ENCODE measurements around the gene GDF11.
A peak's percentile ranks its signal among the peaks of the same experiment; 100 is the strongest.

Gene GDF11

DNA sequence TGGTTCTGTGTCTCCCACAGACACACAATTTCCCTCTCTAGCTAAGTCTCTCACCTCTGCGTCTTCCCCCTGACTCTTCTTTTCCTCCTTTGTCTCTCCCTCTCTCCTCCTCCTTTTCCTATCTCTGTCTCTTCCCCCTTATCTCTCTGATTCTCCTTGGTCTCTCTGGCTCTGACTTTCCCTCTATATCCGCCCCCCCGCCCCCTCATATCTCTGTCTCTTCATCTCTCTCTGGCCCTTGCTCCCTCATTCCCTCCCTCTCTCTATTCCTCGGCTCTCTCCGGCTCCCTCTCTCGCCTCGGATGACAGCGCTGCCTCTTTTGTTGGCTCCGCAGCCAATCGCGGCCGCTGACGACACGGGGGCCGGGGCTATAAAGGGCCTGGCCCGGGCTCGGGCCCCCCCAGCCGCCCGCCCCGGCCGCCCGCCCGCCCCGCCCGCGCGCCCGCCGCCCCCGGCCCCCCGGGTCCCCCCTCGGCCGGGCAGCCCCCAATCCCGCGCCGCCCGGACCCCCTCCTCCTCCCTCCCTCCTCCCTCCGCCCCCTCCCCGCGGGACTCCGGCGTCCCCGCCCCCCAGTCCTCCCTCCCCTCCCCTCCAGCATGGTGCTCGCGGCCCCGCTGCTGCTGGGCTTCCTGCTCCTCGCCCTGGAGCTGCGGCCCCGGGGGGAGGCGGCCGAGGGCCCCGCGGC, at the start of gene GDF11:
Gene GDF11, plus strand, starts transcription at position 404 of the 687 bp plus-strand sequence. Its CDS starts 195 bp downstream, at position 599.
- peaks cover 10% of the 10 kb centered on the region for H3K36me3 ChIP-seq (ENCODE audit: control insufficient read depth, insufficient read depth, low read length)
- peaks cover 37% of the 10 kb centered on the region for H3K4me1 ChIP-seq (ENCODE audit: control insufficient read depth, insufficient read depth, low read length)
- peak within 1 kb of the TSS; percentile 94 for H3K27ac ChIP-seq (ENCODE audit: low read depth, low read length)

GRCh38 chr12:55693323-55694187, 49.4 kb upstream of the GDF11 start:
- no peaks in the 10 kb centered on the region for H3K27me3 ChIP-seq (ENCODE audit: control insufficient read depth, insufficient read depth, low read length)
- H3K9ac ChIP-seq (ENCODE audit: low read depth, low read length): no peak overlapping the region
- no peaks in the 10 kb centered on the region for H3K4me1 ChIP-seq (ENCODE audit: control insufficient read depth, insufficient read depth, low read length)
- peaks cover 60% of the 10 kb centered on the region for H3K36me3 ChIP-seq (ENCODE audit: control insufficient read depth, insufficient read depth, low read length)
- H3K9me3 ChIP-seq (ENCODE audit: control insufficient read depth, insufficient read depth, low read length): no peaks in the 10 kb centered on the region
- no peak overlapping the region for H3K4me3 ChIP-seq (ENCODE audit: low read depth, low read length)
- H3K27ac ChIP-seq (ENCODE audit: low read depth, low read length): no peak overlapping the region

More for the DNA sequence above, at the start of gene GDF11:
- Histone ChIP-seq H3K9ac (ENCODE audit: low read depth, low read length) (peak within 1 kb of the TSS; percentile 71), H3K4me3 (ENCODE audit: low read depth, low read length) (peak within 1 kb of the TSS; percentile 87), H3K27me3 (ENCODE audit: control insufficient read depth, insufficient read depth, low read length) (no peaks in the 10 kb centered on the region), H3K9me3 (ENCODE audit: control insufficient read depth, insufficient read depth, low read length) (no peaks in the 10 kb centered on the region)

GRCh38 chr12:55694188-55694515, 48.8 kb upstream of the GDF11 start:
- no peaks in the 10 kb centered on the region for H3K9me3 ChIP-seq (ENCODE audit: control insufficient read depth, insufficient read depth, low read length)
- H3K9ac ChIP-seq (ENCODE audit: low read depth, low read length): no peak overlapping the region
- no peak overlapping the region for H3K4me3 ChIP-seq (ENCODE audit: low read depth, low read length)
- no peak overlapping the region for H3K27ac ChIP-seq (ENCODE audit: low read depth, low read length)
- peaks cover 56% of the 10 kb centered on the region for H3K36me3 ChIP-seq (ENCODE audit: control insufficient read depth, insufficient read depth, low read length)
- H3K4me1 ChIP-seq (ENCODE audit: control insufficient read depth, insufficient read depth, low read length): no peaks in the 10 kb centered on the region
- no peaks in the 10 kb centered on the region for H3K27me3 ChIP-seq (ENCODE audit: control insufficient read depth, insufficient read depth, low read length)

DNA sequence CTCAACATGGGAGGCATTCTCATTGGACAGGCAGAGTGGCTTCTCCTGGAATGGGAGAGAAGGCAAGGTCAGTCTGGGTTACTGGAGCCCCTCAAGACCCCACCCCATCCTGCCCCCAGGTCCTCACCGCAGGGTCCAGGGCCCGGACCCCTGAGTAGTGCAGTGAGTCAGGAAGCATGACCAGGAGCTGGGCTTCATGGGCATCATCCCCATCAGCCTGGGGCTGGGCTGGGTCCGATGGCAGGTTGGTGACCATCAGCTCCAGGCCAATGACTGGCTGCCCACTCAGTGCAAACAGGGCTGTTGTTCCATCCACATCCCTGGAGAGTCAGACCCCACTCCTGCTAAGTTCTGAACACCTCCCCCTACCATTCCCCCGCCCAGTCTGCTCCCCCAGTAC, 48.3 kb upstream of the GDF11 start:
- Histone ChIP-seq H3K27me3 (ENCODE audit: control insufficient read depth, insufficient read depth, low read length) (no peaks in the 10 kb centered on the region), H3K36me3 (ENCODE audit: control insufficient read depth, insufficient read depth, low read length) (peaks cover 55% of the 10 kb centered on the region), H3K9me3 (ENCODE audit: control insufficient read depth, insufficient read depth, low read length) (no peaks in the 10 kb centered on the region), H3K9ac (ENCODE audit: low read depth, low read length) (no peak overlapping the region), H3K27ac (ENCODE audit: low read depth, low read length) (no peak overlapping the region), H3K4me1 (ENCODE audit: control insufficient read depth, insufficient read depth, low read length) (no peaks in the 10 kb centered on the region), H3K4me3 (ENCODE audit: low read depth, low read length) (no peak overlapping the region)

DNA sequence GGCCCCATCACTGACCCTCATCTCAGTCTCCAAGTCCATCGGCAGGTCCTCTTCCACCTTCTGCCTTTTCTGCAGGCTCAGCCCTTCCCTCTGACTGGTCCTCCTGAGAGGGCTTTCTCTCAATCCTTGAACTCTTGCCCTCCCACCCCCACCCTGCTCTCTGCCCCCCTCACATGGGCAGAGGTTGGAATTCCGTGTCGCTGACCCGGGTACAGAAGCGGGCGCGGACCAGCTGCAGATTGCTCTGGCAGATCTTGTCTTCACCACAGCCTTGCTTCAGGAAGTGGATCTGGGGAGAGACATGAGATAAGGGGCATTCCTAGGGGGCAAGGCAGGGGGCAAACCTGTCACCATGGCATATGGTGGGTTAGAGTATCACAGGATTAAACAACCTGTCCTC, 47.6 kb upstream of the GDF11 start:
- H3K9me3 ChIP-seq (ENCODE audit: control insufficient read depth, insufficient read depth, low read length): no peaks in the 10 kb centered on the region
- no peak overlapping the region for H3K9ac ChIP-seq (ENCODE audit: low read depth, low read length)
- H3K4me1 ChIP-seq (ENCODE audit: control insufficient read depth, insufficient read depth, low read length): no peaks in the 10 kb centered on the region
- no peak overlapping the region for H3K4me3 ChIP-seq (ENCODE audit: low read depth, low read length)
- no peak overlapping the region for H3K27ac ChIP-seq (ENCODE audit: low read depth, low read length)
- peaks cover 55% of the 10 kb centered on the region for H3K36me3 ChIP-seq (ENCODE audit: control insufficient read depth, insufficient read depth, low read length)
- no peaks in the 10 kb centered on the region for H3K27me3 ChIP-seq (ENCODE audit: control insufficient read depth, insufficient read depth, low read length)

DNA sequence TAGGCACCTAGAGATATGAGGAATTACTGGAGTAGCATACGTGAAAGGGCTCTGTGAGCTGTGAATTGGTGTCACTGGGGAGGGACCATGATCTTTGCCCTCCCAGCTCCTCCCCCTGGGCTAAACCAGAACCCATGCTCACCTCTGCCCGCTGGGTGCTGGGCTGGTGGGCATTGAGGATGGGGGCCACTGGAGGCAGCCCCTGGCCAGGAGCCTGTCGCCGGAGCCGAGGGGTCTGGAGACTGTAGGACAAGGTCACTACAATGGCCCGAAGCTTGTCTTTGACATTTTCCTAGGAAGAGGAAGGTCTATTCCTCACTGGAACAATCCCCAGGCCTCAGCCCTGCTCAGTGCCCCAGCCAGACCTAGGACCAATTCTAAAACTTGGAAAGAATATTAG, 46.8 kb upstream of the GDF11 start:
- H3K27ac ChIP-seq (ENCODE audit: low read depth, low read length): no peak overlapping the region
- H3K27me3 ChIP-seq (ENCODE audit: control insufficient read depth, insufficient read depth, low read length): no peaks in the 10 kb centered on the region
- H3K36me3 ChIP-seq (ENCODE audit: control insufficient read depth, insufficient read depth, low read length): peaks cover 54% of the 10 kb centered on the region
- H3K4me3 ChIP-seq (ENCODE audit: low read depth, low read length): no peak overlapping the region
- H3K4me1 ChIP-seq (ENCODE audit: control insufficient read depth, insufficient read depth, low read length): no peaks in the 10 kb centered on the region
- H3K9me3 ChIP-seq (ENCODE audit: control insufficient read depth, insufficient read depth, low read length): no peaks in the 10 kb centered on the region
- H3K9ac ChIP-seq (ENCODE audit: low read depth, low read length): no peak overlapping the region

DNA sequence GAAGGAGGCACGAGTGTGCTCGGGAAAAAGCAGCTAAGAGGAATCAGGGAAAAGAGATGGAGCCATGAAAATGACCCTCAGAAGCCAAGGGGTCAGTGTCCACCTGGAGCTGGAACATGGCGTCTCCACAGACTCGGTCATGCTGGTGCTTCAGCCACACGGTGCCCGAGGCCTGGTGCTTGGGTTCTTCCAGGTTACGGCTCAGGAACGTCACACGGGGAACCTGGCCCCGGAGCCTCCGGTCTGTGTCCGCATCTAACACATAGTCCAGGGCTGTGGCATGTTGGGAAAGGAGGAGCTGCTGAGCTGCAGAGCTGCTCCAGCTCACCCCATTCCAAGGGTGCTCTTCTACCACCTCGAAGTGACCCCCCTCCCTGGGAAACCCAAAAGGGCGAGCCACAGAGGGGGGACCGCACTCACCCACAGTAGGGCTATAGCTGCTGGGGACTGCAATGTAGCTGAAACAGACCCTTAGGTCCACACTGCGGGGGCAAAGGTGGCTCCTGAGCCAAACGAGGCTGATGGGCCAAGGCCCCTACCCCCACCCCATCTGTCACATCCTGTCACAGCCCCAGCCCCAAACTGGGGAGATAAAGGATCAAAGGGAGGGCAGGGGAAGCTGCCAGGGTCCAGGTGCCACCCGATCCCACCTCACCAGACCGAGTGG, 46.0 kb upstream of the GDF11 start:
- Histone ChIP-seq H3K9ac (ENCODE audit: low read depth, low read length) (no peak overlapping the region), H3K27me3 (ENCODE audit: control insufficient read depth, insufficient read depth, low read length) (no peaks in the 10 kb centered on the region), H3K4me1 (ENCODE audit: control insufficient read depth, insufficient read depth, low read length) (no peaks in the 10 kb centered on the region), H3K36me3 (ENCODE audit: control insufficient read depth, insufficient read depth, low read length) (peaks cover 46% of the 10 kb centered on the region), H3K4me3 (ENCODE audit: low read depth, low read length) (no peak overlapping the region), H3K27ac (ENCODE audit: low read depth, low read length) (no peak overlapping the region), H3K9me3 (ENCODE audit: control insufficient read depth, insufficient read depth, low read length) (no peaks in the 10 kb centered on the region)

DNA sequence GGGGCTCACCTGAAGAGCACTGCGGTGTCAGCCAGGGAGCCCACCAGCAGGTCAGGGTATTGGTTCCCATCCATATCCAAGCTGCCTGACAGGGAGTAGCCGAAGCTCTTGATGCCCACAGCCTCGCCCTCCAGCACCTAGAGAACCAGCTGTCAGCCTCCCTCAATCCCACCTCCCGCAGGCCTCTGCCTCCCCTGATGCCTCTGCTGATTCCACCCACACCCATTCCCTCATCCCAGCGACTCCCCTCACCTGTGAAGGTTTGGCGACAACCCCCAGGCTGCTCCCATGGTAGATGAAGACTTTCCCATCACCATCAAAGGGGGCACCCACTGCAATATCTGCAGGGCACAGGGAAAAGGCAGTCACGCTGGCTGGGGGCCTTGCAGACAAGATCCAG, 45.2 kb upstream of the GDF11 start:
- Histone ChIP-seq H3K27me3 (ENCODE audit: control insufficient read depth, insufficient read depth, low read length) (no peaks in the 10 kb centered on the region), H3K9me3 (ENCODE audit: control insufficient read depth, insufficient read depth, low read length) (no peaks in the 10 kb centered on the region), H3K4me3 (ENCODE audit: low read depth, low read length) (no peak overlapping the region), H3K27ac (ENCODE audit: low read depth, low read length) (no peak overlapping the region), H3K9ac (ENCODE audit: low read depth, low read length) (no peak overlapping the region), H3K36me3 (ENCODE audit: control insufficient read depth, insufficient read depth, low read length) (peaks cover 43% of the 10 kb centered on the region), H3K4me1 (ENCODE audit: control insufficient read depth, insufficient read depth, low read length) (no peaks in the 10 kb centered on the region)

DNA sequence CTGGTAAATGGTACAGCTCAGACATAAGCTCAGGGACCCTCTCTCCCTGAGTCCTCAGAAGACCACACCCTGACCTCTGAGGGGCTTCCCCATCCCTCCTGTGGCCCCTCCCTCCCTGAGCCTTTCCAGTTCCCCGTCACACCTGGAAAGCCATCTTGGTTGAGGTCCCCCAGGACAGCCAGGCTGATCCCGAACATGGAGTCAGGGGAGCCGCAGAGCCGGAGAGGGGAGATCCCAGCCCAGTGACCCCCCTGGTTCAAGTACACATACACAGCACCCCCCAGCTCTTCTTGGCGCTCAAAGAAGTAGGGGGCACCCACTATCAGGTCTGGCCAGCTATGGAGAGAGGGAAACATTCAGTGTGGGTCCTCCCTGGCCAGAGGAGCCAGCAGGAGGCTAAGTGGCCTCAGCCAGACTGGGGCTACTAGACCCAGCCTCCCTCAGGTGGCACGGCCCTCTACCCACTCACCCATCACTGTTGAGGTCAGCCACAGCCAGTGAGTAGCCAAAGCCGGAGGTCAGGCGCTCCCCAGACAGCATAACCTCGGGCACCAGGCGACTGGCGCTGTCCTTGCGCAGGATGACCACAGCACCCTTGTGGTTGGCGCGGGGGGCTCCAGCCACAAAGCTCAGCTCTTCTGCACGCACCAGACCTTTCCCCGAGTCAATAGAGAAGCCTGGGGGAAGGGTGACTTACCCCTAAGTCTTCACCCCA, 44.5 kb upstream of the GDF11 start:
- H3K9me3 ChIP-seq (ENCODE audit: control insufficient read depth, insufficient read depth, low read length): no peaks in the 10 kb centered on the region
- peaks cover 38% of the 10 kb centered on the region for H3K36me3 ChIP-seq (ENCODE audit: control insufficient read depth, insufficient read depth, low read length)
- H3K4me1 ChIP-seq (ENCODE audit: control insufficient read depth, insufficient read depth, low read length): no peaks in the 10 kb centered on the region
- no peak overlapping the region for H3K9ac ChIP-seq (ENCODE audit: low read depth, low read length)
- H3K27me3 ChIP-seq (ENCODE audit: control insufficient read depth, insufficient read depth, low read length): no peaks in the 10 kb centered on the region
- H3K27ac ChIP-seq (ENCODE audit: low read depth, low read length): no peak overlapping the region
- no peak overlapping the region for H3K4me3 ChIP-seq (ENCODE audit: low read depth, low read length)

- Histone ChIP-seq H3K27me3 (ENCODE audit: control insufficient read depth, insufficient read depth, low read length) (no peaks in the 10 kb centered on the region), H3K36me3 (ENCODE audit: control insufficient read depth, insufficient read depth, low read length) (peaks cover 33% of the 10 kb centered on the region), H3K9me3 (ENCODE audit: control insufficient read depth, insufficient read depth, low read length) (no peaks in the 10 kb centered on the region), H3K4me1 (ENCODE audit: control insufficient read depth, insufficient read depth, low read length) (no peaks in the 10 kb centered on the region), H3K27ac (ENCODE audit: low read depth, low read length) (no peak overlapping the region), H3K9ac (ENCODE audit: low read depth, low read length) (no peak overlapping the region), H3K4me3 (ENCODE audit: low read depth, low read length) (no peak overlapping the region)
Observed at GRCh38 chr12:55698965-55699364, 44.0 kb upstream of the GDF11 start.

All from HUES48 (cell line).